ENCODE measurements around the gene PEX13. TPM values are rescaled to one million over a fixed set of nuclear protein-coding genes. Genes with fewer than 3 reads are reported as not detected.

Gene PEX13
- total RNA-seq, 1 donor from 2014 or later, result 23.4 TPM

- no peak overlapping the region for H3K4me3 ChIP-seq
- H3K27me3 ChIP-seq (ENCODE audit: low read depth), result no peaks in the 10 kb centered on the region
- no peak for TF ChIP-seq CTCF (IDR thresholded peaks at IDR 0.05; ENCODE audit: borderline replicate concordance)
- no peak for DNase-seq
- no peak overlapping the region for H3K27ac ChIP-seq (replicated peaks)
- H3K36me3 ChIP-seq, result no peaks in the 10 kb centered on the region
- intact Hi-C loops (cut with micrococcal nuclease), result loop anchor here (10.0 kb wide), 1 partner anchor 199 kb away; no protein-coding TSS in a partner anchor
- H3K4me1 ChIP-seq, result no peaks in the 10 kb centered on the region
- peaks cover 14% of the 10 kb centered on the region for H3K9me3 ChIP-seq (replicated peaks)
Observed at GRCh38 chr2:60994131-60994530, 23.4 kb upstream of the PEX13 start.

- TF ChIP-seq CTCF (IDR thresholded peaks at IDR 0.05; ENCODE audit: borderline replicate concordance), result peak; percentile 74
- no peaks in the 10 kb centered on the region for H3K36me3 ChIP-seq
- H3K9me3 ChIP-seq (replicated peaks), result no peaks in the 10 kb centered on the region
- no peak for DNase-seq
- H3K27ac ChIP-seq (replicated peaks), result no peak overlapping the region
- intact Hi-C loops (cut with micrococcal nuclease), result loop anchor here (5.0 to 10.0 kb wide), 2 partner anchors 204 to 292 kb away; no protein-coding TSS in a partner anchor
- peaks cover 9% of the 10 kb centered on the region for H3K4me1 ChIP-seq
- H3K4me3 ChIP-seq, result no peak overlapping the region
- H3K27me3 ChIP-seq (ENCODE audit: low read depth), result no peaks in the 10 kb centered on the region
Observed at GRCh38 chr2:60998628-60999545, 18.6 kb upstream of the PEX13 start.

- H3K4me1 ChIP-seq, result peaks cover 2% of the 10 kb centered on the region
- no peak overlapping the region for H3K27ac ChIP-seq (replicated peaks)
- intact Hi-C loops (cut with micrococcal nuclease), result no loop called here
- no peak for TF ChIP-seq CTCF (IDR thresholded peaks at IDR 0.05; ENCODE audit: borderline replicate concordance)
- no peaks in the 10 kb centered on the region for H3K27me3 ChIP-seq (ENCODE audit: low read depth)
- H3K36me3 ChIP-seq, result peaks cover 6% of the 10 kb centered on the region
- no peak overlapping the region for H3K4me3 ChIP-seq
- no peak for DNase-seq
- no peaks in the 10 kb centered on the region for H3K9me3 ChIP-seq (replicated peaks)
Observed at GRCh38 chr2:61005736-61006135, 11.8 kb upstream of the PEX13 start.

GRCh38 chr2:61006486-61007105 is 10.9 kb upstream of the PEX13 start:
- intact Hi-C loops (cut with micrococcal nuclease), result no loop called here
- DNase-seq, result no peak
- no peaks in the 10 kb centered on the region for H3K4me1 ChIP-seq

GRCh38 chr2:61009355-61009754 is 8.2 kb upstream of the PEX13 start:
- H3K4me1 ChIP-seq, result no peaks in the 10 kb centered on the region
- H3K9me3 ChIP-seq (replicated peaks), result no peaks in the 10 kb centered on the region
- H3K27ac ChIP-seq (replicated peaks), result no peak overlapping the region
- intact Hi-C loops (cut with micrococcal nuclease), result no loop called here
- no peak for DNase-seq
- no peak for TF ChIP-seq CTCF (IDR thresholded peaks at IDR 0.05; ENCODE audit: borderline replicate concordance)
- no peaks in the 10 kb centered on the region for H3K27me3 ChIP-seq (ENCODE audit: low read depth)
- peaks cover 6% of the 10 kb centered on the region for H3K36me3 ChIP-seq
- H3K4me3 ChIP-seq, result no peak overlapping the region

More at GRCh38 chr2:61006486-61007105, 10.9 kb upstream of the PEX13 start:
- no peaks in the 10 kb centered on the region for H3K27me3 ChIP-seq (ENCODE audit: low read depth)
- H3K36me3 ChIP-seq, result peaks cover 6% of the 10 kb centered on the region
- TF ChIP-seq CTCF (IDR thresholded peaks at IDR 0.05; ENCODE audit: borderline replicate concordance), result no peak
- H3K9me3 ChIP-seq (replicated peaks), result no peaks in the 10 kb centered on the region
- H3K27ac ChIP-seq (replicated peaks), result no peak overlapping the region
- H3K4me3 ChIP-seq, result no peak overlapping the region

Data from left ventricle myocardium inferior (tissue), 1 donor.